SK-N-MC (cell line): Measurements from ENCODE around the gene GPATCH2.

Experiments used
- EZH2 ChIP-seq: fragments of 200-600 bp; sonication (generic); IDR thresholded peaks from one replicate; pipeline ENCODE4 v1.6.1; 2017; ENCODE audit warnings: antibody characterized with exemption
- POLR2AphosphoS5 ChIP-seq: IDR thresholded peaks from 2 replicates; pipeline ENCODE4 v1.6.1; 2012; ENCODE audit warnings: mild to moderate bottlenecking, low read depth, low read length, borderline replicate concordance

DNA sequence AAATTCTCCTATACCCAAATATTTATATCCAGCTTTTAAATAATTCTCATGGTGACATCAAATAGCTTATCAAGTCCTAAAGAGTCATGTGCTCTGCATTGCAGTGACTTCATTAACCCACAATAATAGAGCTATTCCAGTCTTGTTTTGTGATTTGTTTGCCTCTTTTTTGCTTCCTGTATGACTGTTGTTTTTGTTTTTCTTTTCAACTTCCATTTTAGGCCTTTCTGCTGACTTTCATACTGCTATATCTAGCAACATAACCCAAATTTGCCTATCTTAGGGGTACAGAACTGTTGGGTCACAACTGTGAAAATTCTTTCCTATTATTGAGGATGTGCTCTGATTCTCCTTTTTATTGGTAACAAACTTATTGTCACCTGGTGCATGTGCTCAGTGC, 30.5 kb upstream of the GPATCH2 start:
- no peak for TF ChIP-seq EZH2
- TF ChIP-seq POLR2AphosphoS5: no peak
